GM13976 (cell line): ENCODE measurements around the gene NR2F6.
A peak's percentile ranks its signal among the peaks of the same experiment; 100 is the strongest.

Experiments
- DNase-seq: peaks from one replicate; pipeline ENCODE4 v3.0.0; 2012; ENCODE audit warnings: low spot score
- in situ Hi-C: fragments of 300-500 bp; cut with MboI; formaldehyde crosslinking; loops from one replicate; pipeline ENCODE4 v1.12.0; 2022; ENCODE audit warnings: low sequenced_read_pairs, mixed read lengths, inconsistent platforms; ENCODE audit not compliant: unreplicated experiment
- TF ChIP-seq, protein P1 (sequence below): IDR thresholded peaks from 2 replicates; pipeline ENCODE4 v1.5.1; 2012; ENCODE audit warnings: borderline replicate concordance, mild to moderate bottlenecking; ENCODE audit not compliant: insufficient read depth; ENCODE audit errors: extremely low read depth, missing control alignments, control extremely low read depth

The NR2F6 gene

DNA sequence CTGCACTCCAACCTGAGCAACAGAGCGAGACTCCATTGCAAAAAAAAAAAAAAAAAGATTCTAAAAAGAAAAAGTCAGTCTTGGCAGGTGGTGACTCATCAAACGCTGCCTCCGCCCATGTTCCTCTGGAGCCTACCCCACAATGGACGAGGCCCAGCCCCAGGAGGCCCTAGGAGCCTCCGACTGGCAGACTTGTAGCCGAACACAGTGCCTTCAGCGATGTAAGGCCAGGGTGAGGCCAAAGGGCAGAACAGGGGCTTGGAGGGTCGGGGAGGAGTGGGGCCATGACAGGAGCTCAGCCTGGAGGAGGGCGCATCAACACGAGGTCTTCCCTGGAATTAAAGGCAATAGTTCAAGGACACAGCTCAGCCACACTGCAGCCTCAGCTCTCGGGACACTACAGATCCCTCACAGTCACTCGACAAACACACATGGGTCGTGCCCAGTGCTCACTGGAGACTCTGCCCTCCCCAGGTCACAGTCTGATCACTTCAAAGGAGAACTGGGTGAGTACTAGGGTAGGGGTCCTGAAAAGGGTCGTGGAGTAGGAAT, 25.4 kb downstream of the NR2F6 start:
- in situ Hi-C loops: no loop called here
- TF ChIP-seq, protein P1, sequence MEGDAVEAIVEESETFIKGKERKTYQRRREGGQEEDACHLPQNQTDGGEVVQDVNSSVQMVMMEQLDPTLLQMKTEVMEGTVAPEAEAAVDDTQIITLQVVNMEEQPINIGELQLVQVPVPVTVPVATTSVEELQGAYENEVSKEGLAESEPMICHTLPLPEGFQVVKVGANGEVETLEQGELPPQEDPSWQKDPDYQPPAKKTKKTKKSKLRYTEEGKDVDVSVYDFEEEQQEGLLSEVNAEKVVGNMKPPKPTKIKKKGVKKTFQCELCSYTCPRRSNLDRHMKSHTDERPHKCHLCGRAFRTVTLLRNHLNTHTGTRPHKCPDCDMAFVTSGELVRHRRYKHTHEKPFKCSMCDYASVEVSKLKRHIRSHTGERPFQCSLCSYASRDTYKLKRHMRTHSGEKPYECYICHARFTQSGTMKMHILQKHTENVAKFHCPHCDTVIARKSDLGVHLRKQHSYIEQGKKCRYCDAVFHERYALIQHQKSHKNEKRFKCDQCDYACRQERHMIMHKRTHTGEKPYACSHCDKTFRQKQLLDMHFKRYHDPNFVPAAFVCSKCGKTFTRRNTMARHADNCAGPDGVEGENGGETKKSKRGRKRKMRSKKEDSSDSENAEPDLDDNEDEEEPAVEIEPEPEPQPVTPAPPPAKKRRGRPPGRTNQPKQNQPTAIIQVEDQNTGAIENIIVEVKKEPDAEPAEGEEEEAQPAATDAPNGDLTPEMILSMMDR: no peak
- no peak for DNase-seq

DNA sequence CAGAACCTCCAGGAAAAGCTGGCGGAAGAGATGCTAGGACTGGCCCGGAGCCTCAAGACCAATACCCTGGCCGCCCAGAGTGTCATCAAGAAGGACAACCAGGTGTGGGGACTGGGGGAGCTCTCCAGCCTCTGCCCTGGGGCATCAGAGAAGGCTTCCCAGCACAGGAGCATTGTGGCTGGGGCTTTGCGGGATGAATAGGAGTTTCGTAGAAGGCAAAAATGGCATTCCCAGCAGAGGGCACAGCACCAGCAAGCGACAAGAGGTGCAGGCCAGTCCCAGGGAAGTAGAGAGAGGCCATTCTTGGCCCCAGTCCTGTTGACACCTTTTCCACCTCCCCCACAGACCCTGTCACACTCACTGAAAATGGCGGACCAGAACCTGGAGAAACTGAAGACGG, 26.4 kb downstream of the NR2F6 start:
- in situ Hi-C loops: no loop called here
- TF ChIP-seq, protein P1: no peak
- DNase-seq: no peak

DNA sequence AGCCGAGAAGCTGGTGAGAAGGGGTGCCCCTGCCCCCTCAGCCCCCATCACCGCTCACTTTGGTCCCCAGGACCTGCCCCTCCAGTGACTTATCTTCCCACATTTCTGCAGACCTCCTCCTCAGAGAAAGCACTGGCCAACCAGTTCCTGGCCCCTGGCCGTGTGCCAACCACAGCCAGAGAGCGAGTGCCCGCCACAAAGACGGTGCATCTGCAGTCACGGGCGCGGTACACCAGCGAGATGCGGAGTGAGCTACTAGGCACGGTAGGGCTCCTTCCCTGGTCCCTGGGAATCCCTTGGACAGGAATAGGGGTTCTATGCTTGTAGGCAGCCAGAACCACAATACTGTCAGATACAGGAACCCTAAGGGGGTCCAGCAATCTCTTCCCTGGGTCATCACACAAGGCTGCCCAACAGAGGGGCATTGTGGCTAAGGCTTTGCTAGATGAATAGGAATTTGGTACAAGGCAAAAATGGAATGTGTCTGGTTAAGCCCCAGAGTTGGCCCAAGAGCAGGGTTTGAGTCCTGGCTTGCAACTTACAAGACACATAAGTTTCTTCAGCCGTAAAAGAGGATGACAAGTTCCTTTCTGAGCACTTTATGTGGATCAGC, 29.6 kb downstream of the NR2F6 start:
- TF ChIP-seq, protein P1: no peak
- DNase-seq: no peak
- in situ Hi-C loops: no loop called here

DNA sequence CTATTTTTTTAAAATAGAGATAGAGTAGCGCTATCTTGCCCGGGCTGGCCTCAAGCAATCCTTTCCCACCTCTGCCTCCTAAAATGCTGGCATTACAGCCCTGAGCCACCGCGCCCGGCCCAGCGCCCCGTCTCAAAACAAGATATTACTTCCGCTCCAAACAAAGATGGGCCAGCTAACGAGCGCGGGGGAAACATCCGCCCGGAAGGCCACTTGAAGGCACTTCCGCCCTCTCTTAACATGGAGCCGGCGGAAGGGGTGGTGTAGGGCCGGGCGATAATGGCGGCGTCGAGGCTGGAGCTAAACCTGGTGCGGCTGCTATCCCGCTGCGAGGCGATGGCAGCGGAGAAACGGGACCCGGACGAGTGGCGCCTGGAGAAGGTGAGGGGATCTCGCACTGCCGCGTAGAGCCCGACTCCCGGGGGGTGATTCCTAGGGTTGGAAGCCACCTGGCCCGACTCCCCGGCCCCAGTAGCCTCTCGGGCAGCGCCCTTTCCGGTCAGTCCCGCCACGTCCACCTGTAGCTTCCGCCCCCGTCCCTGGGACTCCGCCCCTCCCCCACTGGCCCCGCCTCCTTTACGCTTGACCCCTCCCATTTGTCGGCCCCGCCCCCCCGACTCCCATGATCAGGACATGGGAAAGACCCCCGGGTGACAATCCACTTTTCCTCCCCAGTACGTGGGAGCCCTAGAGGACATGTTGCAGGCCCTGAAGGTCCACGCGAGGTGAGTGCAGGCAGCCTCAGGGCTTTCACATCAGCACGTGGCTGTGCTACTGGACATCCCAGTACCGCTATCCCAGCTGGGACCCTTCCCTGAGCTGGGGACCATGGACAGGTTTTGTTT, 30.4 kb downstream of the NR2F6 start, which contains the start of gene USE1:
TSS of gene USE1 (plus strand) at position 231 of the 845 bp plus-strand sequence. CDS start at position 280, 49 bp downstream.
- peak; percentile 93 for DNase-seq
- in situ Hi-C loops: no loop called here
- TF ChIP-seq, protein P1: no peak

DNA sequence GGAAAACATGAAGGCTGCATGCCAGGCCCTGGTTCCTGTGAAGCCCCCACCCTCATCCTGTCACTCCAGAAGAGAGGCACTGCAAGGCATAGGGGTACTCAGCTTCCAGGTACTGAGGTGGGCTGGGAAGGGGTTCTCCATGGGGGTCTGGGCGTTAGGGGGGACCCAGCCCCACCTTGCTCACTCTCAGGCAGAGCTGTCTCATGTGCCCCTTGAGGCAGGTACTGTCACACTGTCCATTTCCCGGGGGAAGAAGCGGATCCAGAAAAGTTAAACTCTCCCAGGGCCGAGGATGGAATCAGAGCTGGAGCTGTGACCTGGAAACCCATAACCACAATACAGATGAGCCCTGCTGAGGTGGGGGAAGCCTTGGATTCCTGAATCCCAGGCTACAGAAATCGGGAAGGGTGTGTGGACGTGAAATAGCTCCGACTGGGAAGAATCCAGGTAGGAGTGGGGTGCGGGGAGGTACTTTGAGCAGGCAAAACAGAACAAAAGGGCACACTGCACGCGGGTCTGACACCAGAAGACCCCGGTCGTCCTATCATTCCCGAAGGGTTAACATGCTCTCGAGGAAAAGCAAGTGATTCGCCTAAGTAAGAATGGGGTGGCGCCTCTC, 31.1 kb downstream of the NR2F6 start:
- TF ChIP-seq, protein P1: no peak
- in situ Hi-C loops: no loop called here
- DNase-seq: no peak

DNA sequence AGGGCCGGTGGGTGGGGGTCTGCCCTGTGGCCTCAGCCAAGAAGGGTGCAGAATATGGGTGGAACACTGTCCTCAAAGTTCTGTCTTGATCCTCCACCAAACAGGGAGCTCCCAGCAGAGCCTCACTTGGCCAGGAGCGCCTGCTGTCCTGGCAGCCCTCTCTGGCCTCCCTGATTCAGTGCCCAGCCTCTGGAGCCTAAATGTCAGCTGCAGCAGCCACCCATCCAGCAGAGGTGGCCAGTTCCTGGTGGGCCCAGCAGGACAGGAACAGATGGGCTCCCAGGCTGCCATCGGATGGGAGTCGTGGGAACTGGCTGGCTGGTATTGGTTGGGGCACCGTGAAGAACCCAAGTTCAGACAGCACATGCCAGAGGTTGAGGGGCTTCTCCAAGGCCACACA, 32.4 kb downstream of the NR2F6 start:
- in situ Hi-C loops: no loop called here
- TF ChIP-seq, protein P1: no peak
- no peak for DNase-seq
